ENCODE measurements around the gene PLD6.

DNA sequence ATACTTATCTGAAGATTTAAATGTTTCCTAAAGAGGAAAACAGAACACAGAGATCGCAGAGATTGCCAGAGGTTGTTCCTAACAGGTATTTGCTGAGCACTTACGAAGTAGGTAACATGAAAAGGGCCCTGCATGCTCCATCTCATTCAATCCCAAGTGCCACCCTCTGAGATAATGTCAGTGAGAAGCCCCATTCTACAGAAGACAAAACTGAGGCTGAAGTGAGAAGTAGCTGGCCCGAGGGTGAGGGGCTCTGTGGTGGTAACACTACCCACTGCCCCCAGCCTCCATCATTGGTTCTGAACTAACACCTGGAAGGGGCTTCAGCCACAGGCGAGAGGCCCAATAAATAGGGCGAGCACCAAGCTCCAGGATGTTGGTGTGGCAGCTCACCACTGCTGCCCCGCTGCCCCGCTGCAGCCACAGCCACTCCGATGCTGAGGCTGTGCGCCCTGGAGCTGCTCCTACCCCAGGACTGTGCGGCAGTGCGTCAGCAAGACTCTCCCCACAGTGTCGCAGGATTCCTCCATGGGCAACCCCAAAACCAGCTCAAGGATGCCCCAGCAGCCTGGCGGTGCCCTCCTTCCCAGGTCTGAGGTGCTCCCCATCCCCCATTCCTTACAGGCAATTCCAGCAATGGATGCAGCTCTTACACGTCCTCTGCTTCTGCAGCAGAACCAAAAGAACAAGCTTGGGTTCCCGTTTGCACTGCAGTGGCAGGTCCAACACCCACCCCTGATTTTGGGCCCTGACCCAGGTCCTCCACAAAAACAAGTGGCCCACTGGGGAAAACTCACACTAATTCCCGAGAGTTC, 20.5 kb upstream of the PLD6 start:
- TF ChIP-seq, protein P1, sequence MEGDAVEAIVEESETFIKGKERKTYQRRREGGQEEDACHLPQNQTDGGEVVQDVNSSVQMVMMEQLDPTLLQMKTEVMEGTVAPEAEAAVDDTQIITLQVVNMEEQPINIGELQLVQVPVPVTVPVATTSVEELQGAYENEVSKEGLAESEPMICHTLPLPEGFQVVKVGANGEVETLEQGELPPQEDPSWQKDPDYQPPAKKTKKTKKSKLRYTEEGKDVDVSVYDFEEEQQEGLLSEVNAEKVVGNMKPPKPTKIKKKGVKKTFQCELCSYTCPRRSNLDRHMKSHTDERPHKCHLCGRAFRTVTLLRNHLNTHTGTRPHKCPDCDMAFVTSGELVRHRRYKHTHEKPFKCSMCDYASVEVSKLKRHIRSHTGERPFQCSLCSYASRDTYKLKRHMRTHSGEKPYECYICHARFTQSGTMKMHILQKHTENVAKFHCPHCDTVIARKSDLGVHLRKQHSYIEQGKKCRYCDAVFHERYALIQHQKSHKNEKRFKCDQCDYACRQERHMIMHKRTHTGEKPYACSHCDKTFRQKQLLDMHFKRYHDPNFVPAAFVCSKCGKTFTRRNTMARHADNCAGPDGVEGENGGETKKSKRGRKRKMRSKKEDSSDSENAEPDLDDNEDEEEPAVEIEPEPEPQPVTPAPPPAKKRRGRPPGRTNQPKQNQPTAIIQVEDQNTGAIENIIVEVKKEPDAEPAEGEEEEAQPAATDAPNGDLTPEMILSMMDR (IDR thresholded peaks at IDR 0.05) = no peak
- TF ChIP-seq EP300 (IDR thresholded peaks at IDR 0.05) = no peak
- TF ChIP-seq POLR2AphosphoS5 (IDR thresholded peaks at IDR 0.05) = no peak
